ENCODE measurements around the gene S100A4.

The S100A4 gene

GRCh38 chr1:153503766-153504165 is 41.8 kb downstream of the S100A4 start:
- no peak for DNase-seq (ENCODE audit: low read depth)
- H3K4me3 ChIP-seq (ENCODE audit: low read depth, low read length) = no peak overlapping the region
- TF ChIP-seq, protein P1, sequence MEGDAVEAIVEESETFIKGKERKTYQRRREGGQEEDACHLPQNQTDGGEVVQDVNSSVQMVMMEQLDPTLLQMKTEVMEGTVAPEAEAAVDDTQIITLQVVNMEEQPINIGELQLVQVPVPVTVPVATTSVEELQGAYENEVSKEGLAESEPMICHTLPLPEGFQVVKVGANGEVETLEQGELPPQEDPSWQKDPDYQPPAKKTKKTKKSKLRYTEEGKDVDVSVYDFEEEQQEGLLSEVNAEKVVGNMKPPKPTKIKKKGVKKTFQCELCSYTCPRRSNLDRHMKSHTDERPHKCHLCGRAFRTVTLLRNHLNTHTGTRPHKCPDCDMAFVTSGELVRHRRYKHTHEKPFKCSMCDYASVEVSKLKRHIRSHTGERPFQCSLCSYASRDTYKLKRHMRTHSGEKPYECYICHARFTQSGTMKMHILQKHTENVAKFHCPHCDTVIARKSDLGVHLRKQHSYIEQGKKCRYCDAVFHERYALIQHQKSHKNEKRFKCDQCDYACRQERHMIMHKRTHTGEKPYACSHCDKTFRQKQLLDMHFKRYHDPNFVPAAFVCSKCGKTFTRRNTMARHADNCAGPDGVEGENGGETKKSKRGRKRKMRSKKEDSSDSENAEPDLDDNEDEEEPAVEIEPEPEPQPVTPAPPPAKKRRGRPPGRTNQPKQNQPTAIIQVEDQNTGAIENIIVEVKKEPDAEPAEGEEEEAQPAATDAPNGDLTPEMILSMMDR (conservative IDR thresholded peaks at IDR 0.05; ENCODE audit: low read depth, low read length) = no peak

DNA sequence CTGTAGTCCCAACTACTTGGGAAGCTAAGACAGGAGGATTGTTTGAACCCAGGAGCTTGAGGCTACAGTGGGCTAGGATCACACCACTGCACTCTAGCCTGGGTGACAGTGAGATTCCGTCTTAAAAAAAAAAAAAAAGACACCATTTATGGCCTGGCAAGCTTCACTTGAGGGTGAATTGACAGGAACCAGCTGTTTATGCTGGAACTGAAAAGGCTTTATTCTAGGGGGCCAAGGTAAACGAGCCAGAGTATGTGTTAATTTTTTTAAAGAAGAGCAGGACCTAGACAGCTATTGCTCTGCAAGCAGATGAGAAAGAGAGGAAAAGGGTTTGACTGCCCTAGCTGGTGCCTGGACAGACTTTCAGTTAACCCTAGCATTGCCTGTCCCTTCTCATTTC is 46.9 kb downstream of the S100A4 start:
- DNase-seq (ENCODE audit: low read depth) = no peak
- TF ChIP-seq, protein P1 (conservative IDR thresholded peaks at IDR 0.05; ENCODE audit: low read depth, low read length) = no peak
- no peak overlapping the region for H3K4me3 ChIP-seq (ENCODE audit: low read depth, low read length)

DNA sequence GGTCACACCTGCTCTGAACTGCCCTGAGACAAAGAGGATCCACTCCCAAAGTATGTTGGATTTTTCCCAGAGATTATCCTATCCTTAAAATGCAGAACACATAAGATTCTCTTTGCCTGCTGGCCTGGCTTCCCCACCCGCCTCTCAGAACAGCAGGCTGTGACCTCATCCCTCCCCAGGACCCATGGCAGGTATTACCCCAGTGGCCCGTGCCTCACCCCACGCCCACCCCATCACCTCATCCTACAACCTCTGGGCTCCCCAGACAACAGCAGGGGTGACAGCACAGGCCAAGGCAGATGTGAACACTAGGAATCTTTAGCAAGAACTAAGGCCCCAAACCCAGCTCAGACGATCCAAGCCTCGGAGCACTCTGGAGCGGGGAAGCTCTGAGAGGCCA is 50.1 kb downstream of the S100A4 start:
- no peak for DNase-seq (ENCODE audit: low read depth)
- no peak overlapping the region for H3K4me3 ChIP-seq (ENCODE audit: low read depth, low read length)
- TF ChIP-seq, protein P1 (conservative IDR thresholded peaks at IDR 0.05; ENCODE audit: low read depth, low read length) = no peak

DNA sequence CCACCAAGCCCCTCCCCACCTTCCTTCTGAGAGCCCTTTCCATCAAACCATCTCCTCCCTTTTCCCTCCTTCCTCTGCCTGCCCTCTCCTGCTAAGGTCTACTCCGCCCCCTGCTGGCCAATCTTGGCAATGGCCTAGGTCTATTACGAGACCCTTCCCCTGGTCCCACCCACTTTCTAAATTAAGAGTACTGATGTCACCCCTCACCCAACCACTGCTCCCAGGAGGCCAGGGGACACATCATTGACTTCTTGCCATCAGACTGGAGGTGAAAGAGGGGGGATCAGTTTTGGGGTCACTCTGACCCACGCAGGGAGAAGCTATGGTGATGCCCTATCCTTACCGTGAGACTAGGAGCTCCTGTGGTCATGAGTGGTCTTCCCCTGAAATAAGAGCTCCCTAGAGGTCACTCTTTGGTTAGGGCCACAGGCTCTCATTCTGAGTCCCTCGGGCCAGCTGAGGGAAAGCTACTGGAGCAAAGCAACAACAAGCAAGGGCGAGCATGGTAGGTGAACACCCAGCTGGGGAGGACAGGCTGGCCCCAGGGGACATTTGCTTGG is 50.5 kb downstream of the S100A4 start:
- peak; percentile 73 for DNase-seq (ENCODE audit: low read depth)
- H3K4me3 ChIP-seq (ENCODE audit: low read depth, low read length) = no peak overlapping the region
- TF ChIP-seq, protein P1 (conservative IDR thresholded peaks at IDR 0.05; ENCODE audit: low read depth, low read length) = peak; percentile 98
